Hematopoietic multipotent progenitor cell treated with erythropoietin and hydrocortisone succinate and interleukin-3 and kit ligand, for 6 days (in vitro differentiated cells): ENCODE results near the gene INPP5K.
"Not testable (repeated sequence)": the region's sequence is repeated elsewhere in the genome, so short reads cannot be mapped to it uniquely, and the experiment has no call there.

ENCODE experiments used
- DNase-seq: peaks from one replicate; pipeline ENCODE4 v3.0.0-alpha.2; 2015

INPP5K gene

DNA sequence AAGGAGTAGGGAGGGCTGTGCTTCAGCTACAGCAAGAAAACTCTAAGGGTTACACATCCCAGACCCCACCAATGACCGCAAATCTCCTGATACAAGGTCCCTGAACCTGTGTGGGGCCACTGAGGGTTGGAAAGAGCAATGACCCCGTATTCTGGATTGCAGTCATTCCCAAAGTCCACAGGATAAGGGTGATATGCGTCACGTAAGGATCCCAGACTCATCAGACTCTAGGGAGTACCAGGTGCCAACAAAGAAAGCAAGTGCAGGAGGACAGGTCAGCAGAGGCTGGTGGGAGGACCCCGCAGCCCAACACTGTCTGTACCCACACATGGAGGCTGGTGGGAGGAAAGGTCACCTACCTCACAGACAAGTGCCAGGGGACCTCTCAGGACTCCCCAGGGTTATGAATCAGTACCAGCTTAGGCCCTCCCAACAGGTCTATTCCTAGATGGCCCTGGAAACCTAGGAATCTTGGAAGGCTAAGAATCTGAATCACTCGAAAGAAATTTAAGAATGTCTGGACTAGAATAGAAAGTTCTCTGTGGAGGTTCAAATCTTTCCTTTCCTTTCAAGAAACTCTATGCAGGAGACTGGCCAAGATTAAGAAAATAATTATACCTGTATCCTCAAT is 30.0 kb upstream of the INPP5K start:
- DNase-seq = no peak

DNA sequence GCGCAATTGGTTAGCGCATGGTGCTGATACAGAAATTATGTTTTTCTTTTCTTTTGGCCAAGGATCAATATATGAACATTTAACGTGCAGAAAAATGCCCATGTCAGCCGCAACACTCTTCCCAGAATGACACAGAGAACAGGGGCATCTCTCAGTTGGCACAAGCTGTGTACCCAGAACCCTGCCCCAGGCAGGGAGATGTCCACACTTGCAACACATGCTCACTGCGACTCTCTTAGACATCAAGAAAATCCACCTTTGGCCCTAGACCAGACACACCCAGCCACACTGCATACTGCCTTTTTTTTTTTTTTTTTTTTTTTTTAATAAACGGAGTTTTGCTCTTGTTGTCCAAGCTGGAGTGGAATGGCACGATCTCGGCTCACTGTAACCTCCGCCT is 29.2 kb upstream of the INPP5K start:
- DNase-seq = no peak

DNA sequence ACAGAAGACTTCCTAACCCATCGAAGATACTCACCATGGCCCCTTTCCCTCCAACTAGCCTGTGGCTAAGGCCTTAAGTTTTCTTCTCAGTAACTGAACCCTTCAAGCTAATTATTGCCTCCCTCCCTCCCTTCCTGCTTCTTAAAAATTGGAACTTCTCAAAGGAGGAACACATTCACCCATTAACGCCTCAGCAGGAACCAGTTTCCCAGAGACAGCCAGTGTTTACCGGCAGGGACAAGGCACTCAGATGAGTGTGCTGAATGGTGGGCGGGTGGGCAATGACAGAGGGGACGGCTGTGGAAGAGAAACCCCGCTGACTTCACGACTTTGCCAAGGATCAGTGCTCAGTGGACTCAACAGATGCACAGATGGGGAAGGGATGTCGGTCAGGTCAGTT is 25.9 kb upstream of the INPP5K start:
- DNase-seq = no peak

DNA sequence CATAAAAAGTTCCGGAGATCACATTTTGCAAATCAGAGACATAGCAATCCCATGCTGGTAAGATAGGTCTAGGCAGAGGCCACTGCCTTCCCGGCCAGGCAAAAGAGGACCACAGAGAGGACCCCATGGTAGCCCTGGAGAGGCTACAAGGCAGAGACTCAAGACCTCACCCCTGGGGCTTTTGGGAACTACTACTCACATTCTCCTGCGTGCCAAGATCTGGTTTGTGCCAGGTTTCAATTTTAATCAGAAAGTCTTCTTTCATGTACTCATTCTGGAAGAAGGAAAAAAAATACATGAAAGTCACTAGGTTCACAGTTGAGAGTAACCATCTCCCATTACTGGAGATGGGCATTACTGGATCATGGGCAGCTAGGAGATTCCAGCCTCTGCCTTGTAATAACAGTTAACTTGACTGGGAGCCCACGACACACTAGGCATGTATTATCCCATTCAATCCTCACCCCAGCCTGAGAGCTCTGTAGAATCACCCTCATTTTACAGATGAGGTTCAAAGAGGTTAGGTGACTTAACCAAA is 25.0 kb upstream of the INPP5K start:
- no peak for DNase-seq

DNA sequence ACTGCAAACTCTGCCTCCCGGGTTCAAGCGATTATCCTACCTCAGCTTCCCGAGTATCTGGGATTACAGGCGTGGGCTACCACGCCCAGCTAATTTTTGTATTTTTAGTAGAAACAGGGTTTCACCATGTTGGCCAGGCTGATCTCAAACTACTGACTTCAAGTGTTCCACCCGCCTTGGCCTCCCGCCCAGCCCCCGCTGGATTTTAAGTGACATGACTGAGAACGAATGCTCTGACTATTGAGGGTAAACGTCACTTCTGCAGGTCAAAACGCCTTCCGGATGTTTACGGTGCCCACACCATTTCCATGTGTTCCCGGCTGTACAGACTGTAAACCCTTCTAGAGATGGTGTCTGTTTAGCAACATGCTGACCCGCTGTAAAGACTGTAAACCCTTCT is 23.4 kb upstream of the INPP5K start:
- no peak for DNase-seq

DNA sequence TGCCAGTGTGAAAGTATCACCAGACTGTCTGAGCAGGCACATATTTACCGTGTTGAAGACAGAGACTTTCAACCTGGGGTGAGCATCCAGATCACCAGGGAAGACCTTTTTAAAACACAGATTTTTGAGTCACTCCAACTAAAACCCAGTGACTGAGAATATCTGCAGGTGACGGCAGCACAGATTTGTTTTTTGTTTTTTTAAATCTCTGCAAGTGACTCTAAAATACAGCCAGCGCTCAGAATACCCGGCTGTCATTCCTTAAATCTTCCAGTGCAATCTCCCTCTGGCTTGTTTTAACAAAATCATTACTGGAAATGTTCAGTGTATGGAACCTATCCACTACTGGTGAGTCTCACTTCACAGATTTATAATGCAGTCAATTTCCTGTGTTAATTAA is 19.3 kb upstream of the INPP5K start:
- DNase-seq = no peak

DNA sequence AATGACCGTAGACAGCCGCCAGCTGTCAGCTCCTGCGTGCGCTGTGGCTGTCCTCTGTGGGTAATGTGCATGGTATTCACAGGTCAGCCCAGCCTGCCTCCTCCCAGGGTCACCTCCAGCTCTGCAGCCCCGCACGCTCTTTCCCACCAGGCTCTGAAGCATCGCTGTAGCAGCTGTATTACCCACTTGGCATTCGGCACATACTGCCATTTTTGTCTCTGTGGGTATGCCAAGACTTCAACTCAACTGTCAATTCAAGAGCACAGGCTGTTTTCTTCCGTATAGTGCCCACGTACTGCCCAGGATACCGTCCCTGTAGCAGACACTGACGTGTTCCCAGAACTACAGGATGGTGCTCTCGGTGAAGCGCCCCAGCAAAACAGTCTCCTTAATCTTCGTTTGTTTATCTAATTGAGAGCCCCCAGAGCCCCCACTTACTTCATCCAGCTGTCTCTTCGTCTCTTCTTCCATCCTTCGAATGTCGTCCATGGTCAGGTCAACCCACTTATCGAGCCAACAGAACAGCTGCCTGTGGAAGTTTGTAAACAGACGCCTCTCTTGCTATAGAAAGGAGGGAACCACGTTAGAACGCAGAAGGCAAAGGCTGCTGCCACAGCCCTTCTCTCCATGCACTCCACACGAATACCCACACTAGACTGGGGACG is 17.4 kb upstream of the INPP5K start:
- no peak for DNase-seq

DNA sequence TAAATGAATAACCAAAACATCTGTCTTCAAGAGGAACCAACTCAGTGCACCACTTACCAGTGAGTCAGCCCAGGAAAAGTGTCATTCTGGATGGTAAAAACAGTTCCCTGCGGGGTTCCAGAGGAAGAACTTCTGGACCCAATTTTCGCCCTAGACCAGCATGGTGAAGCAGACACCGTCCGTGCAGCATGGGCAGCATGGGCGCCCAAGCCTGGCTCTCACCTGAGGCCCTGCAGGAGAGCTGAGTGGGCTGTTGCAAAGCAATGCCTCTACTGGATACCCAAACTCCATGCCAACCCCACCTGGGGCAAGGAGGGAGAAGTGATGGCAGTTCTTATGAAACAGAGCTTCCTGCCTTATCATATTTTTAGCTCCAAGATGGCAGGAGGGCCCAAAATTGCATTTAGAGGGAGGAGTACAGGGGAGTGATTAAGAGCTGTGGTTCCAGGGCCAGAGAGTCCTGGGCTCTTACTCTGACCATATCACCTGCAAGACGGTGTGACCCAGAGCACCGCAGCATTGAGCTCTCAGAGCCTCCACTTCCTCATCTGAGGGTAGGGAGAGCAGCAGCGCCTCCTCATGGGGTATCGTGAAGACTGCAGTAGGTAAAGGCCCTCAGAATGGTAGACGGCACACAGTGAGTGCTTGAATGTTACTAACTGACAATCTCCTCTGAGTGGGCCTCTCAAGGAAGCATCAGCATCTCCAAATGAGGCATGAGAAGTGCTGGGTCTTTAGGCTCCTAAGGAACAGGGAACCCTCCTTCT is 16.6 kb upstream of the INPP5K start:
- DNase-seq = peak; percentile 69

DNA sequence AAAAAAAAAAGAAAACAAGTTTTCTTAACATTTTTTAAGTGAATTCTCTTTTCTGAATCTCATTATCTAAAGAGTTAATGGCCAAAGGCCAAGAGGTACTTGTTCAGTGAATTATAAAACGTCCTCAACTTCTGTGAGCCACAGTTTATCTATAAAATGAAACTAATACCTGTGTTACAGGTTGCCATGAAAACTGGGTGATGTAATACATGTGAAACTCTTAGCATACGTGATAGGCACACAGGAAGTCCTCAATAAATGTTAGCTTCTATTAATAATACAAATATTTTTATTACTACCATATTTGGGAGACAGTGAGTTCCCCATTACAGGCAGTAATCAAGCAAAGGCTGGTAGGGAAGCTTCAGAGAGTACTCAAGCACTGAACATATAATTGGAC is 13.5 kb upstream of the INPP5K start:
- no peak for DNase-seq

DNA sequence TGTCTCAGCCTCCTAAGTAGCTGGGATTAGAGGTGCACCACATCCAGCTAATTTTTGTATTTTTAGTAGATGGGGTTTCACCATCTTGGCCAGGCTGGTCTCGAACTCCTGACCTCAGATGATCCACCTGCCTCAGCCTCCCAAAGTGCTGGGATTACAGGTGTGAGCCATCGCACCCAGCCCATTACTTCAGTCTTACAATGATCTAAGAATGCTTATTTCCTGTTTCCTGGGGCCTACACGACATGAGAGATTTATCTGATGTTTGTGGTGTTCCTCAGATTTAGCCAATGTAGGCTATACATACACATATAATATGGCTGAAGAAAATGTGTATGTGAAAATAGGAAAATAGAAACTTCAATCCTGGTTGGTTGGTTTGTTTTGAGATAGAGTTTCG is 10.5 kb upstream of the INPP5K start:
- DNase-seq = peak; percentile 41

DNA sequence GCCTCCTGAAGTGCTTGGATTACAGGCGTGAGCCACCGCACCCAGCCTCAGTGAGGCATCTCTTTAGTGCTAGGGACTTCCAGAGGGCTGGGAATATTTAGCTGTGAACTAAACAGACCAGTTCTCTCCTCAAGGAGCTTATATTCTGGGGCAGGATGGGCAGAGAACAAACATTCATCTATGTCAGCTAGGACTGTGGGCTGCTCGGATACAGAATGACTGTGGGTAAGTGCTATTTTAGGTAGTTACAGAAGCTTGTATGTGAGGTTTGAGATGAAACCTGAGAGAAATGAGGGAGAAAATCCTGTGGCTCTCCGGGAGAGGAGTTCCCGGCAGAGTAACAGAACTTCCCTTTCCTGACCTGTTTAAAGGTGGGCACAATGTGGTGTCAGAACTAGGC is 6.2 kb upstream of the INPP5K start:
- DNase-seq = no peak

DNA sequence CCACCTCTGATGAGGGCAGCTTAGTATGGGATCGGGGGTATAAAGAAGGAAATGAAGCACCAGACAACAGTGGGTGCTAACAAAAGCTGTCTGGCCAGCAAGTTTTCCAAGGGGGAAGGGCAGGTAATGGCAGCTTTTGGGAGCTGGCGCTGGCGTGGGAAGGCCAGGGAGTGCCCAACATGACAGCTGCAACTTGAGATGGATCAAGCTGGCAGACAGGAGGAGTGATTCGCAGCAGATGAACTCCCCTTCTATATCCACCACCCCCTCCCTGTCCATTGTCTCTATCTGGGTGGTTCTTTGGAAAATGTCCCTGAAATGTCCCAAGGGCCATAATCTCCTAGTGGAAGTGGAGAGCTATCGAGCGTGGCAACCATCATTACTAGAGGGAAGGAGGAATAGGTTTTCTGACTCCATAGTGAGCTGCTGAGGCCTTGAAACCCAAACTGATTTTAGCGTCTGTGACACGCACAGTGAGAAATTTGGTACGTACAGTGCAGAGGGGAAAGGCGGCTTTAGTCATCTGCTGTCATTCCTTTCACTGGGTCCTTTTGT is 4.8 kb upstream of the INPP5K start:
- DNase-seq = no peak

DNA sequence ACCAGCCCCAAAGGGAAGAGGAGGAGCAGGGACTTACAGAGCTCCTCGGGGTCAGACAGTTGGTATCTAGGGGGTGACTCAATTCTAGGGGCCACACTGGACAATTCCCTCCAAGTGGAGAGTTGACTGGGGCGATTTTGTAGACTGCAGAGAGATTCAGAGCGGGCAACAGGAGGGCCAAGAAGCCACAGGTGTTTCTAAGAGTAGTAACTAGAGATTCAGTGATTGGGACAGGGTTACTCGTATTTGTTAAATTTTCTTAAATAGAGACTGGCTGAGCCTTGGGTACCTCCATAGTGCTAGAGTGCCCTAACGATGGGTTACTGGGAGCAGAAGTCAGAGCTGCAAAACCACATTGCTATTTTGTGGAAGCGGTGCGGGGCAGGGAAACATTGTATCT is 3.3 kb upstream of the INPP5K start:
- DNase-seq = no peak

DNA sequence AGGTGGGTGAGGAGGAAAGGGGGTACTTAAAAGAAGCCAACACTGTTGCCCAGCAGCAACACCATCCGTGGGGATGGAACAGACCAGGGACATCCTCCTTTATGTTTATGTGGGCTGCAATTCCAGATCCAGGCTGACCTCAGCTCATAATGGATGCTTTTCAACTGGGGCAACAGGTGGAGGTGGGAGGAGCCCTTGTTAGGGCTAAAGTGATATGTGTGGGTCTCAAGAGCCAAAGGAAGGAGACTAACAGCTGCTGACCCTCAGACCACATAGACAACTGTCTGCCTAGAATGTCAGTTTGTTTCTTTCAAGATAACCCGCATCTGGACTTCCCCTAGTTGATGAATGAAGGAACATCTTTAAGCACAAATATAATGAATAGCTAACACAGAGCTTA is 2.0 kb upstream of the INPP5K start:
- no peak for DNase-seq

DNA sequence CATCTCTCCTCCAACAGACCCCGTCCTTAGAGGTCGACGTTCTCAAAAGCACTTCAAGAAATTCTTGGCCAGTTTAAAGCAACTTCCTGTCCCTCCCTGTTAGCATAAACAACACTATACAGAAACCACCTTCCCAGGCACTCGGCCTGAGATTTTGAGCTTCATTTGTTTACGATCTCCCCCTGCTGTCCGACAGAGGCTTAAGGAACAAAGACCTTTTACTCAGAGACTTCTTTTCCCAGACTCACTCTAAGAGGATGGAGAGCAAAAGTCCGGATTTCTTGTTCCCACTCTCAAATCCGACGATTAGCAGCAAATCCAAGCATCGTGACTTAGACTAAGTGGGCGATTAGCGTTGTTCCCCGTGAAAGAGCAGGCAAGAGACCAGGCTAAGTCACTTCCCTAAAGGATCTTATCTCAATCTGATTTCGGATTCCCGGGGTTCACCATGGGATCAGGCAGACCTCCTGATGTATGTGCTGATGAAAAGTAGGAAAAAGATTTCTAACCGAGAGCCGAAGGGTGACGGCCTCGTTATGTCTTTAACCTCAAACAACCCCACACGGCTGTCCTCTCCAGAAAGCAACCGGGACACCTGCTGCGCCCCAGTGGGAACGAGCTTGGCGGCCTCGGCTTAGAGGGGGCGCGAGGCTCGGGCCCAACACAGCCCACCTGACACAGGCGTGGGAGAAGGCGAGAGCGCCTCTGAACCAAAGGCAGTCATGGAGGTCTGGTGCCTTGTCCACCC is 598 bp downstream of the INPP5K start:
- peak; percentile 88 for DNase-seq

DNA sequence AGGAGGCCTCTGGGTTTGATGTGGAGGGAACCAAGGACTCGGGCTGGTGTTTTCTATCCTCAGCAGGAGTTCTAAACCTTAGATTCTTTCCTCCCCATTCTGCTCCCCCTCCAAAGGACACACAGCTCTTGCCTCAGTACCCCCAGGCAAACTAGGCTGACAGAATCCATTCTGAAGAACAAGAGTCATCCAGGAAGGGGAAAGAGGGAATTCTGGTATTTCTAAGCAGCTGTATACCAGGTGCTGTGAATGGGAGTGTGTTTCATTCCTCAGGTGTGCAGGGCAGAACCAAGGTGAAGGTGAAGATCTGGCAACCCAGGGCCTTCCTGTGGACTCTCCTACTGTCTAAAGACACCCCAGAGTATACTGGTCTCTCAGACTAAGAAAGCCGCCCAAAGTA is 4.1 kb downstream of the INPP5K start:
- no peak for DNase-seq

DNA sequence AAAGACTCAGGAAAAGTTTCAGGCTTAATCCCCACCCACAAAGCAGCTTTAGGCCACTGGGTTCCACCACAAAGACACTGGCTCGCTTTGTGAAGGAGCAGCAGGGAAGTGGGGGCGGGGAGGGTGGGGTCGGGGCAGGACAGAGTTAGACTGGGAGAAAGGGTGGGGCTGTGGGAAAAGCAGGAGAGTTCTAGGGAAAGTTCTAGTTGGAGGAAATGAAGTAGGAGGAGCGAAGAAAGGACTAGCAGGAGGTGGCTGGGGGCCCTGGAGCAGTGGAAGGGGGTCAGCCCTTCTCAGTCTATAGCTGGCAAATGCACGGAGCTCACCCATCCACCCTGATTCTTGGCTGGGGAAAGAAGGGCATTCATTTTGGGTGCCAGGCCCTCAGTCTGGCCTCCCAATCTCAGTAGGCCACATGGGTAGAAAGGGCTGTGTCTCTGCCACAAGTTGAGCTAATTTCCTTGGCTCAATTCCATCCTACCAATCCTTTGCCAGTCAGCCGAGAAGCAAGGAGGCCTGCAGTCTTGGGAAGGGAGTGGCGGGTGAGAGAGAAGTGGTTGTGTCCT is 4.6 kb downstream of the INPP5K start:
- DNase-seq = peak; percentile 35

DNA sequence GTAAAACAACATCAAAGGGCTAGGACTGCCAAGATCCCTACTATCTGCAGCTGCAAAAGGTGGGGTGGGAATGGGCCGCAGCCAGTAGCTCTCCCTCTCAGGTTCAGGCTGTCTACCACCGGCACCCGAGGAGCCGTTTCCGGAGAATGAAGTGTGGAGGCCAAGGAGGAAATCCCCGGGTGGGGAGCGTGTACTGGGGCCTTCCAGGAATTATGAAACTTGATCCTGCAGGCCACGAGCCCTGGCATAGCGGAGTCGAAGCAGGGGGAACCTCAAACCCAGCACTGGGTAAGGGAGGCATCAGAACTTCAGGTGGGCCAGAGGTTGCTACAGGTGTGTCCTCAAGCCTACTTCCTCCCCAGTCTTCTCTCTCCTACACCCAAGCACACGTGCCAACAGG is 5.1 kb downstream of the INPP5K start:
- no peak for DNase-seq

DNA sequence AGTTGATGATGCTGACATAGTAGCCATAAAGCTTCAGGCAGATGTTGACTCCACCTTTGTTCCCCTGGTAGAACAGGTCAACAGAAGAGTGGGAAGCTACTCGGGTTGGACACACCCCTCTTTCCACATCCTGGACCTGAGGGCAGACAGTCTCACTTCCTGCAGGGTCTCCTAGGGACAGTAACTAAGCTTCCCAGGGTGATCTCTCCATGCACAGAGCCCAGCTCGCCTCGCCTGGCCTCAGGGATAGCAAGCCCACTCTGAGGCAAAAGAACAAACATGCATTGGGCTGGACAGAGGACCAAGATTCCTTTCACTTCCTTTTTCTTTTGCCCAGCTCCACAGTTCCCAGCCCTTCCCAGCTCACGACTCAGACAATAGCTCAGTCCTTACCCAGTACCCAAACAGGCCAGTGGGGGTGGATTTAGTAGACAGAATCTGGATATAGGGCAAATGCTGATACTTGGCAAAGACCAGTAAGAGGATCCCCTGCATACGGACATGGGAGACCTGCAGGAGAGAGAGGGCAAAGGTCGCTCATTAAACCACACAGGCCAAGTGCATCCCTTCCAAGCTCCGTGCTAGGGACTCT is 7.0 kb downstream of the INPP5K start:
- no peak for DNase-seq

DNA sequence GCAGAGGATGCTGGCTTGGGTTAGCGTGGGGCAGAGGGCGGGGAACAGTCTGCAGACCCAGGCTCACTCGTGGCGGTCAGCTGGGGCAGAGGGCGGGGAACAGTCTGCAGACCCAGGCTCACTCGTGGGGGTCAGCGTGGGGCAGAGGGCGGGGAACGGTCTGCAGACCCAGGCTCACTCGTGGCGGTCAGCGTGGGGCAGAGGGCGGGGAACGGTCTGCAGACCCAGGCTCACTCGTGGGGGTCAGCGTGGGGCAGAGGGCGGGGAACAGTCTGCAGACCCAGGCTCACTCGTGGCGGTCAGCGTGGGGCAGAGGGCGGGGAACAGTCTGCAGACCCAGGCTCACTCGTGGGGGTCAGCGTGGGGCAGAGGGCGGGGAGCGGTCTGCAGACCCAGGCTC is 7.7 kb downstream of the INPP5K start:
- DNase-seq = not testable (repeated sequence)

DNA sequence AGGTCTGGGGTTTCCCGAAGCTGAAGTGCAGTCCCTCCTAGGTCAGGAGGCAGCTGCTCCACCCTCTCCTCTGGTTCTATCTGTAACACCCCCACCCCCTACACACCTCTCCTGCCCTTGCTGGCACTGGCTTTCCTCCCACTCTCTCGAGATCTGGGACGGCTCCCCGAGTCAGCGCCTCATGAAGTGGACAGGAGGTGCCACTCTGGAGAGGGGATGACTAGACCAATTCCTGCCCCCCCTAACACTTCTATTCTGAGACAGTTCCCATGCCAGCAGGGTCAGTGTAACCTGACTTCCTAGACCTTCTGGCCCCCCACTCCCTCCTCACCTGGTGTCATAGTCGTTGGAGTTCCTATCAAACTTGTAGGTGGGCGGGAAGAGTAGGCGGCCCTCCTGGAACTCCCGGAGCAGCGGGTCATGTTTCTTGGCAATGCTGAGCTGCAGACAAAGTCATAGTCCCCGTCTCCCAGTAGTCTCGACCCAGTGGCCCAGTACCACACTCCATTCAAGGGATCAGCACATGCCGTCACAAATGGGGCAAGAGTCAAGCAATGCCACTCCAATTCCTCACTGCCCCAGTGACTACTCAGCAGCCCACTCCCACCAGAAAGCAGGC is 9.7 kb downstream of the INPP5K start:
- DNase-seq = no peak

DNA sequence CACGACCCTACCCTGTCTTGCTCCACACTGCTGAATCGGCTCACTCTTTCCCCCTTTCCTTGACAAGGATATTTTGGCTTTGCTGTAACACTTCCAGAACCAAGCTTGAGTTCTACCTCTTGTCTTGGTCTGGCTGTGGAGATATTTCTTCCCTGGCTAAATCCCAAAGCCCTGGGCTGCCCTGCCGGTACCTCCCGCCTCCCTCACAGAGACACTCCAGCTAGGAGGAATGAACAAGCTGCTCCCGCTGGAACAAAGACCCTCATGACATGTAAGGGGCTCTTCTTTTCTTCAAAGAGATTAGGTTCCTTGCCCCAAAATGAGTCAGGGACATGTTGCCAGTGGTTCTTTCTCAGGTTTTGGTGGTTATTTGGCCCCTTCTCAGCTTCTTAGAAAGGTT is 10.8 kb downstream of the INPP5K start:
- DNase-seq = no peak
